GM12864 (cell line): Measurements from ENCODE around the gene RPH3AL.

Experiments
- DNase-seq: peaks from one replicate; pipeline ENCODE4 v3.0.0-alpha.2; 2011; ENCODE audit warnings: low read depth
- H3K4me3 ChIP-seq: 2 replicates; pipeline ENCODE4 v1.5.1; 2011; ENCODE audit warnings: mild to moderate bottlenecking, low read depth, low read length, control low read depth
- CTCF ChIP-seq: IDR thresholded peaks from 2 replicates; pipeline ENCODE4 v1.5.1; 2011; ENCODE audit warnings: low read depth, mild to moderate bottlenecking, moderate library complexity, low read length, control low read depth, inconsistent platforms; ENCODE audit errors: missing control alignments

The RPH3AL gene

DNA sequence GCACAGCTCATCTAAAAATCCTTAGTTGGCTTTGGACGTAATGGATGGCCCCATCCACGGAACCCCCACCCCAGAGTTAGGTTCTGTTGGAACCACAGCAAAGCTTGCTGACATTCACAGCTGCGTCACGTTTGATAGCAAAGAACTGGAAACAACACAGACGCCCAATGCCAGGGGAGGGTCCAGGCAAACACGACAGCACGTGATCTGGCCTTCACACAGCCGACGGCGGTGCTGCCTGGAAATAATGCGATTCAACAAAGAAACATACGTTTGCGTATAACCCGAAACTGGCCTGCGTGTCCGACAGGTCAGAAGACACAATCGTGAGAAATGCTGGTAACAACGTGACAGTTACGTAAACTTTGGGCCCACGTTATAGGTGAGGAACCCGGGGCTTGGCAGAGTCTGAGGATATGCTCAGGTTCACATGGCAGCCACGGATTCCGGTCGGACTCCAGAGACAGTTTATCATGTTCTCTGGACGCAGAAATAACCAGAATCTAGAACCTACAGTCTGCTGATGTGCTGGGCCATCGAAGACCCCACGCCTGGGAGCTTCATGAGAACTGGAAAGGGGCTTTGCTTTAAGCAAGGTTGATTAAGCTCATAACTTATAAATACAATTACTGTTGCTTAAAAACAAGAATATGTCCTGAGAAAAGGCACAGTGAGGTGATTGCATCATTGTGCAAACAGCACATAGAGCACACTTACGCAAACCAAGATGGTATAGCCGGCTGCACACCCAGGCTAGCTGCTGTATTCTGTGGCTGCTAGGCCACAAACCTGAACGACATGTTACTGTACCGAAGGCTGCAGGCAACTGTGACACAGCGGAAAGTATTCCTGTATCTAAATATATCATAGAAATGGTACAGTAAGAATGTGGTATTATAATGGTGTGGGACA, 70.4 kb downstream of the RPH3AL start:
- no peak for DNase-seq
- TF ChIP-seq CTCF, result no peak
- no peak overlapping the region for H3K4me3 ChIP-seq

DNA sequence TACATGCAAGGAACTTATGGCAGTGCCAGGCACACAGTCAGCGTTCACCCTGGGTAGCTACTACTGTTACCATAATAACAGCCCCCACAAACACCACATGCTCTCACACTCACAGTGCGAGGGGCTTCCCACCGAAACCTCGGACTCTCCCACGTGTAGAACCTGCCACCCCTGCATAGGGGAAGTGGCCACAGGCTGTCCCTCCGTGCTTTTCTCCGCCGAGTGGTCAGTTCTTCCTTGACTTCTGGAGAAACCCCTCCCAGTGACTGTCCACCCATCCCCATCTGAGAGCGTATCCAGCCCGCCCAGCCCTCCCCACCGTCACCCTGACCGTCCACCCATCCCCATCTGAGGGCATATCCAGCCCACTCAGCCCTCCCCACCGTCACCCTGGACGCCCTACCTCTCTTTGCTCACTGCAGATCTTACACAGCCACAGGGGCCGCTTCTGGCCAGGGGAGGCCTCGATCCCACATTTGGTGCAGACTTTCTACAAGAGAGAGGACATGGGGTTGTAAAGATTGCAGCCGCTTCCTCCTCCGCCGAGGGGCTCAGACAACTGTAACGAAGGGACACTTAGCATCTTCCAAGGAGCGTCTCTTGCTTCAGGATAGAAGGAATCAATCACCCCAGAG, 71.1 kb downstream of the RPH3AL start:
- no peak overlapping the region for H3K4me3 ChIP-seq
- no peak for DNase-seq
- TF ChIP-seq CTCF, result no peak

DNA sequence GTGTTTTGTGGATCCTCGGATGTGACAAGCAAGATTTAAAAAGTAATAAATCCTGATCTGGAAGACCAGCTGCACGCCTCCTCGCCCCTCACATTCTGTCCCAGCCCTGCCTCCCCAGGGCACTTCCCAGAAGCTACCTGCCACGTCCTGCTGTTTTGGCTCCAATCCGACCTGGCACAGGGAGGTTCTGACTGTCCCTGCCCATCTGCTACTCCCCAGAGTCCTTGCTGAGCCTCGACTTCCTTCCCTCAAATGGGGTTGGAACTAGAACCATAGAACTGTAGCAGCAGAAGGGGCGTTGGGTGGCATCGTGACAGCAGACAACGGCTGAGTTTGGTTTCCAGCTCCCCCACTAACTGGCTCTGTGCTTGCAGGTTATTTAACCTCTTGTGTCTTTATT, 71.7 kb downstream of the RPH3AL start:
- no peak for DNase-seq
- no peak for TF ChIP-seq CTCF
- H3K4me3 ChIP-seq, result no peak overlapping the region

GRCh38 chr17:280216-280615, 72.4 kb downstream of the RPH3AL start:
- TF ChIP-seq CTCF, result no peak
- no peak for DNase-seq

DNA sequence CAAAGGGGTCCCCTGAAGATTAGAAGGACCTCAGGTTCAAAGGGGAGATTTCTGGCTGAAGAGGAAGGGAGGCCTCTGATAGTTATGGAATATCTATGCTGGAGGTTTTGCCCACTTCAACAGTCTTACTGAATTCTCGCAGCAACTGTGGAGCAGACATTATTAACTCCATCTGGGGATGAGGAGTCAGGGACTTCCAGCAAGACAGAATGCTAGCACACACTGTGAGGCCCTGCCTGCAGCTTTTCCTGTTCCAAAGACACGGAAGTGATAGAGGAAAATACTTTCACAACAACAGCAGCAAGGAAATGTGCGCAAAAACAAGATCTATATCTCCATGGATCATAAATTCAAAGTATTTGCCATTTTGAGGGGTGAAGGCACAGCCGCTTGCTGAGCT, 72.8 kb downstream of the RPH3AL start:
- TF ChIP-seq CTCF, result no peak
- no peak for DNase-seq
- H3K4me3 ChIP-seq, result no peak overlapping the region

More at GRCh38 chr17:280216-280615, 72.4 kb downstream of the RPH3AL start:
- no peak overlapping the region for H3K4me3 ChIP-seq

- H3K4me3 ChIP-seq, result no peak overlapping the region
- DNase-seq, result no peak
- TF ChIP-seq CTCF, result no peak
Measured at GRCh38 chr17:279331-279730, 73.3 kb downstream of the RPH3AL start.
